OCI-LY1 (cell line): Measurements from ENCODE around the gene MCM10.

Experiments
- EZH2 ChIP-seq: fragments of 200-600 bp; sonication (generic), shearing (Covaris generic); IDR thresholded peaks from 2 replicates; pipeline ENCODE4 v1.8.0; 2017; ENCODE audit warnings: borderline replicate concordance, mixed run types, mild to moderate bottlenecking, antibody characterized with exemption, low read length, moderate library complexity, mixed read lengths
- TF ChIP-seq, protein P1 (sequence below): fragments of 200-600 bp; sonication (generic), shearing (Covaris generic); IDR thresholded peaks from 2 replicates; pipeline ENCODE4 v1.5.1; 2017; ENCODE audit warnings: mild to moderate bottlenecking, antibody characterized with exemption, low read length, moderate library complexity, mixed read lengths

DNA sequence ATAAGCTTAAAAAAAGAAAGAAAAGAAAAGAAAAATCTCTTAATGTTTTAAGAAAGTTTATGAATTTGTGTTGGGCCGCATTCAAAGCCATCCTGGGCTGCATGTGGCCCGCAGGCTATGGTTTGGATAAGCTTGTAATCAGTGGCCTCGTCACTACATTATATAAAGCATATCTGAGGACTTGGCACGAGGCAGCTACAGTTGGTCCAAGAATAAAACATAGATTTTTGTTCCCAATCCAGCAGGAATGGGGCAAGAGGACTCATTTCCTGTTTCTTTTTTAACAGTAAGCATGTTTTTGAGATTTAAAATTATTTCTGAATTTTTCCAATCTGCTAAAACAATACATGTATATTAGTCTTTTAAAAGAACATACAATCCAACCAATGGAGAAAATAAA, 28.6 kb downstream of the MCM10 start:
- TF ChIP-seq, protein P1, sequence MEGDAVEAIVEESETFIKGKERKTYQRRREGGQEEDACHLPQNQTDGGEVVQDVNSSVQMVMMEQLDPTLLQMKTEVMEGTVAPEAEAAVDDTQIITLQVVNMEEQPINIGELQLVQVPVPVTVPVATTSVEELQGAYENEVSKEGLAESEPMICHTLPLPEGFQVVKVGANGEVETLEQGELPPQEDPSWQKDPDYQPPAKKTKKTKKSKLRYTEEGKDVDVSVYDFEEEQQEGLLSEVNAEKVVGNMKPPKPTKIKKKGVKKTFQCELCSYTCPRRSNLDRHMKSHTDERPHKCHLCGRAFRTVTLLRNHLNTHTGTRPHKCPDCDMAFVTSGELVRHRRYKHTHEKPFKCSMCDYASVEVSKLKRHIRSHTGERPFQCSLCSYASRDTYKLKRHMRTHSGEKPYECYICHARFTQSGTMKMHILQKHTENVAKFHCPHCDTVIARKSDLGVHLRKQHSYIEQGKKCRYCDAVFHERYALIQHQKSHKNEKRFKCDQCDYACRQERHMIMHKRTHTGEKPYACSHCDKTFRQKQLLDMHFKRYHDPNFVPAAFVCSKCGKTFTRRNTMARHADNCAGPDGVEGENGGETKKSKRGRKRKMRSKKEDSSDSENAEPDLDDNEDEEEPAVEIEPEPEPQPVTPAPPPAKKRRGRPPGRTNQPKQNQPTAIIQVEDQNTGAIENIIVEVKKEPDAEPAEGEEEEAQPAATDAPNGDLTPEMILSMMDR = no peak
- TF ChIP-seq EZH2 = no peak
